Limb (tissue), 2 donors: ENCODE measurements around the gene LRRFIP1.
A peak's percentile ranks its signal among the peaks of the same experiment; 100 is the strongest.
"Not testable (repeated sequence)": the region's sequence is repeated elsewhere in the genome, so short reads cannot be mapped to it uniquely, and the experiment has no call there.

Experiments used
- DNase-seq, 2 donors: peaks; one replicate each; pipeline ENCODE4 v3.0.0-alpha.2; 2016; ENCODE audit errors: extremely low spot score in 2 of 2

LRRFIP1 gene

GRCh38 chr2:237682856-237683670 lies 55.7 kb downstream of the LRRFIP1 start:
- DNase-seq: no peak

- no peak for DNase-seq
Observed at GRCh38 chr2:237685408-237685807, 58.0 kb downstream of the LRRFIP1 start.

GRCh38 chr2:237686659-237687136 lies 59.3 kb downstream of the LRRFIP1 start:
- DNase-seq: no peak

GRCh38 chr2:237688081-237688480 lies 60.7 kb downstream of the LRRFIP1 start:
- DNase-seq: no peak

GRCh38 chr2:237688541-237688940 lies 61.2 kb downstream of the LRRFIP1 start:
- not testable (repeated sequence) for DNase-seq

- no peak for DNase-seq
Observed at GRCh38 chr2:237689336-237690131, 62.1 kb downstream of the LRRFIP1 start.

- no peak for DNase-seq
Observed at GRCh38 chr2:237691029-237691907, 63.9 kb downstream of the LRRFIP1 start.

- DNase-seq: peak; percentile 81 to 96
Observed at GRCh38 chr2:237691908-237692600, 64.7 kb downstream of the LRRFIP1 start.

- DNase-seq: no peak
Observed at GRCh38 chr2:237692601-237693290, 65.4 kb downstream of the LRRFIP1 start.

- DNase-seq: no peak
Observed at GRCh38 chr2:237693291-237693994, 66.1 kb downstream of the LRRFIP1 start.

GRCh38 chr2:237694415-237695194 lies 67.2 kb downstream of the LRRFIP1 start:
- no peak for DNase-seq

GRCh38 chr2:237695201-237695780 lies 67.9 kb downstream of the LRRFIP1 start:
- DNase-seq: no peak

GRCh38 chr2:237696461-237696860 lies 69.1 kb downstream of the LRRFIP1 start:
- no peak for DNase-seq

GRCh38 chr2:237697586-237698357 lies 70.4 kb downstream of the LRRFIP1 start:
- DNase-seq: no peak

GRCh38 chr2:237698358-237698694 lies 70.9 kb downstream of the LRRFIP1 start:
- peak in 1 of 2 donors; percentile 18 for DNase-seq

GRCh38 chr2:237699870-237700511 lies 72.6 kb downstream of the LRRFIP1 start:
- DNase-seq: peak in 1 of 2 donors; percentile 37

GRCh38 chr2:237700512-237701032 lies 73.2 kb downstream of the LRRFIP1 start:
- DNase-seq: peak; percentile 83 to 84
